Mesenchymal stem cell (in vitro differentiated cells and primary cell): ENCODE measurements around the gene ZNF547.
A peak's percentile ranks its signal among the peaks of the same experiment; 100 is the strongest.

Source experiments
- DNase-seq: peaks from one replicate; pipeline ENCODE4 v3.0.0-alpha.2; 2013
- H2AFZ ChIP-seq: one replicate; pipeline ENCODE4 v1.6.1; 2013; ENCODE audit warnings: low read depth, mild to moderate bottlenecking, control low read depth, inconsistent platforms, low read length, moderate library complexity
- H2AK5ac ChIP-seq: 2 replicates; pipeline ENCODE4 v1.6.1; 2013; ENCODE audit warnings: low read length, moderate library complexity, mild to moderate bottlenecking, inconsistent platforms; ENCODE audit not compliant: severe bottlenecking
- H2BK120ac ChIP-seq: one replicate; pipeline ENCODE4 v1.6.1; 2013; ENCODE audit warnings: low read depth, mild to moderate bottlenecking, inconsistent platforms, low read length, moderate library complexity
- H2BK12ac ChIP-seq, 2 experiments: one replicate each; pipeline ENCODE4 v1.6.1; 2013; ENCODE audit warnings: inconsistent platforms in 2 of 2, low read length in 2 of 2, mild to moderate bottlenecking in 2 of 2, moderate library complexity in 2 of 2, control low read depth in 1 of 2
- H2BK15ac ChIP-seq: one replicate; pipeline ENCODE4 v1.6.1; 2013; ENCODE audit warnings: mild to moderate bottlenecking, low read depth, inconsistent platforms; ENCODE audit not compliant: poor library complexity, severe bottlenecking
- H2BK5ac ChIP-seq: 2 replicates; pipeline ENCODE4 v1.6.1; 2013; ENCODE audit warnings: low read depth, mild to moderate bottlenecking, low read length, control low read depth, inconsistent platforms; ENCODE audit not compliant: poor library complexity, severe bottlenecking
- H3K14ac ChIP-seq, 2 experiments: one replicate each; pipeline ENCODE4 v1.6.1; 2013; ENCODE audit warnings: inconsistent platforms in 2 of 2, low read length in 2 of 2, control low read depth in 1 of 2, mild to moderate bottlenecking in 1 of 2, moderate library complexity in 1 of 2
- H3K18ac ChIP-seq, 2 experiments: one replicate each; pipeline ENCODE4 v1.6.1; 2013; ENCODE audit warnings: inconsistent platforms in 2 of 2, low read length in 2 of 2, control low read depth in 1 of 2, low read depth in 1 of 2, mild to moderate bottlenecking in 1 of 2
- H3K23ac ChIP-seq, 2 experiments: one replicate each; pipeline ENCODE4 v1.6.1; 2013; ENCODE audit warnings: inconsistent platforms in 2 of 2, low read length in 2 of 2, mild to moderate bottlenecking in 2 of 2, moderate library complexity in 2 of 2, control low read depth in 1 of 2
- H3K27ac ChIP-seq: 2 replicates; pipeline ENCODE4 v1.5.1; 2013; ENCODE audit warnings: mild to moderate bottlenecking, moderate library complexity, low read length, control low read depth, inconsistent platforms; ENCODE audit not compliant: poor library complexity, severe bottlenecking
- H3K27me3 ChIP-seq, 2 experiments: 2 replicates each; pipeline versions ENCODE4 v1.6.1 to v1.7.0; 2013; ENCODE audit warnings: low read length in 2 of 2, mild to moderate bottlenecking in 2 of 2, moderate library complexity in 2 of 2, control low read depth in 1 of 2, inconsistent platforms in 1 of 2; ENCODE audit not compliant: control insufficient read depth in 1 of 2, insufficient read depth in 1 of 2
- H3K36me3 ChIP-seq, 2 experiments: 2 replicates each; pipeline versions ENCODE4 v1.6.1 to v1.7.0; 2013; ENCODE audit warnings: low read length in 2 of 2, control low read depth in 1 of 2, inconsistent platforms in 1 of 2, low read depth in 1 of 2, mild to moderate bottlenecking in 1 of 2; ENCODE audit not compliant: insufficient read depth in 2 of 2, control insufficient read depth in 1 of 2
- H3K4ac ChIP-seq, 2 experiments: one replicate each; pipeline ENCODE4 v1.6.1; 2013; ENCODE audit warnings: inconsistent platforms in 2 of 2, low read length in 2 of 2, mild to moderate bottlenecking in 2 of 2, moderate library complexity in 2 of 2, control low read depth in 1 of 2, low read depth in 1 of 2
- H3K4me1 ChIP-seq: 2 replicates; pipeline ENCODE4 v1.6.1; 2013; ENCODE audit warnings: low read depth, low read length, control low read depth; ENCODE audit not compliant: control insufficient read depth, insufficient read depth
- H3K4me2 ChIP-seq: 2 replicates; pipeline ENCODE4 v1.6.1; 2013; ENCODE audit warnings: low read length, mild to moderate bottlenecking, inconsistent platforms; ENCODE audit not compliant: poor library complexity, severe bottlenecking
- H3K4me3 ChIP-seq, 2 experiments: 2 replicates each; pipeline versions ENCODE4 v1.5.1 to v1.7.0; 2013; ENCODE audit warnings: low read length in 2 of 2, mild to moderate bottlenecking in 2 of 2, control low read depth in 1 of 2, low read depth in 1 of 2; ENCODE audit not compliant: insufficient read depth in 1 of 2
- H3K79me1 ChIP-seq: replicated peaks from 2 replicates; pipeline ENCODE4 v1.6.1; 2013; ENCODE audit warnings: mild to moderate bottlenecking, control low read depth, low read length, inconsistent platforms; ENCODE audit not compliant: poor library complexity, severe bottlenecking
- H3K9ac ChIP-seq: 2 replicates; pipeline ENCODE4 v1.7.0; 2013; ENCODE audit warnings: mild to moderate bottlenecking, low read length, moderate library complexity
- H3K9me3 ChIP-seq: 2 replicates; pipeline ENCODE4 v1.7.0; 2013; ENCODE audit warnings: mild to moderate bottlenecking, low read length; ENCODE audit not compliant: control insufficient read depth
- H4K8ac ChIP-seq: one replicate; pipeline ENCODE4 v1.6.1; 2013; ENCODE audit warnings: inconsistent platforms, mild to moderate bottlenecking, low read length, moderate library complexity
- H4K91ac ChIP-seq: one replicate; pipeline ENCODE4 v1.6.1; 2013; ENCODE audit warnings: mild to moderate bottlenecking, low read length, inconsistent platforms
- WGBS: methylation state at CpG from one replicate; pipeline ENCODE4 v1.1.7; 2013; ENCODE audit warnings: mixed read lengths; 5-methylcytosine and 5-hydroxymethylcytosine counted together

The ZNF547 gene

DNA sequence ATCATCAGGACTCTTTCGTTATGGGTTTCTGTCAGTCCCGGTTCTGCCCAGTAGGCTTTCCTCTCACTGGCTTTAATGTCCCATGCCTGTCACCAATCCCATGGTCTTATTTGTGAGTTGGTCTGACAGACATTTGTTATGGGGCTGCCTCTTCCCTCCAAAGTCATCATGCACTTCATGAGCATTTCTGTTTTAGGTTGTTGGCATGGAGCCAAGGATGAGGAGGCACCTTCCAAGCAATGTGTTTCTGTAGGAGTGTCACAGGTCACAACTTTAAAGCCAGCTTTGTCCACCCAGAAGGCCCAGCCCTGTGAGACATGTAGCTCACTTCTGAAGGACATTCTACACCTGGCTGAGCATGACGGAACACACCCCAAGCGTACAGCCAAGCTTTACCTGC, 56.1 kb downstream of the ZNF547 start:
- WGBS: 100% methylated on average over 2 of the region's 4 CpGs
- Histone ChIP-seq H3K23ac (no peak overlapping the region), H2BK12ac (no peak overlapping the region), H3K4me3 (peak overlapping the region in 1 of 2 experiments; percentile 2), H3K36me3 (peaks cover 47 to 76% of the 10 kb centered on the region in 2 experiments), H3K4ac (no peak overlapping the region), H3K27ac (no peak overlapping the region), H3K14ac (no peak overlapping the region), H3K4me2 (no peak overlapping the region), H3K27me3 (no peaks in the 10 kb centered on the region), H3K9me3 (peaks cover 44% of the 10 kb centered on the region), H3K18ac (no peak overlapping the region), H3K4me1 (no peaks in the 10 kb centered on the region), H2BK120ac (no peak overlapping the region), H4K8ac (no peak overlapping the region), H3K79me1 (peaks cover 39% of the 10 kb centered on the region), H2AFZ (no peak overlapping the region), H2BK15ac (no peak overlapping the region), H2BK5ac (no peak overlapping the region), H3K9ac (no peak overlapping the region), H4K91ac (no peak overlapping the region), H2AK5ac (no peak overlapping the region)
- no peak for DNase-seq

DNA sequence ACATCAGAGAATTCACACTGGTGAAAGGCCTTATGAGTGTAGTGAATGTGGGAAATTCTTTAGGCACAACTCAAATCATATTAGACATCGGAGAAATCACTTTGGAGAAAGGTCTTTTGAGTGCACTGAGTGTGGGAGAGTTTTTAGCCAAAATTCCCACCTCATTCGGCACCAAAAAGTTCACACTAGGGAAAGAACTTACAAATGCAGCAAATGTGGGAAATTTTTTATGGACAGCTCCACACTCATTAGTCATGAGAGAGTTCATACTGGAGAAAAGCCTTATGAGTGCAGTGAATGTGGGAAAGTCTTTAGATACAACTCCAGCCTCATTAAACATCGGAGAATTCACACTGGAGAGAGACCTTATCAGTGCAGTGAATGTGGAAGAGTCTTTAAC, 57.7 kb downstream of the ZNF547 start:
- Histone ChIP-seq H3K4me2 (no peak overlapping the region), H3K4ac (no peak overlapping the region), H3K9me3 (peaks cover 44% of the 10 kb centered on the region), H3K18ac (no peak overlapping the region), H2AK5ac (no peak overlapping the region), H3K79me1 (peaks cover 28% of the 10 kb centered on the region), H3K36me3 (peaks cover 35 to 62% of the 10 kb centered on the region in 2 experiments), H2BK120ac (no peak overlapping the region), H2BK15ac (no peak overlapping the region), H3K23ac (no peak overlapping the region), H3K4me1 (no peaks in the 10 kb centered on the region), H4K91ac (no peak overlapping the region), H2AFZ (no peak overlapping the region), H3K14ac (no peak overlapping the region), H3K9ac (no peak overlapping the region), H4K8ac (no peak overlapping the region), H3K27ac (no peak overlapping the region), H3K27me3 (no peaks in the 10 kb centered on the region), H2BK12ac (no peak overlapping the region), H2BK5ac (no peak overlapping the region), H3K4me3 (peak overlapping the region in 1 of 2 experiments; percentile 42)
- no peak for DNase-seq
- WGBS: no CpG with 5 or more reads among the region's 3 CpGs
